CMK (cell line): ENCODE results near the gene DUSP28.
"Not testable (repeated sequence)": the region's sequence is repeated elsewhere in the genome, so short reads cannot be mapped to it uniquely, and the experiment has no call there.

ENCODE experiments used
- DNase-seq: peaks from one replicate; pipeline ENCODE4 v3.0.0-alpha.2; 2010; ENCODE audit warnings: low read depth

The DUSP28 gene

DNA sequence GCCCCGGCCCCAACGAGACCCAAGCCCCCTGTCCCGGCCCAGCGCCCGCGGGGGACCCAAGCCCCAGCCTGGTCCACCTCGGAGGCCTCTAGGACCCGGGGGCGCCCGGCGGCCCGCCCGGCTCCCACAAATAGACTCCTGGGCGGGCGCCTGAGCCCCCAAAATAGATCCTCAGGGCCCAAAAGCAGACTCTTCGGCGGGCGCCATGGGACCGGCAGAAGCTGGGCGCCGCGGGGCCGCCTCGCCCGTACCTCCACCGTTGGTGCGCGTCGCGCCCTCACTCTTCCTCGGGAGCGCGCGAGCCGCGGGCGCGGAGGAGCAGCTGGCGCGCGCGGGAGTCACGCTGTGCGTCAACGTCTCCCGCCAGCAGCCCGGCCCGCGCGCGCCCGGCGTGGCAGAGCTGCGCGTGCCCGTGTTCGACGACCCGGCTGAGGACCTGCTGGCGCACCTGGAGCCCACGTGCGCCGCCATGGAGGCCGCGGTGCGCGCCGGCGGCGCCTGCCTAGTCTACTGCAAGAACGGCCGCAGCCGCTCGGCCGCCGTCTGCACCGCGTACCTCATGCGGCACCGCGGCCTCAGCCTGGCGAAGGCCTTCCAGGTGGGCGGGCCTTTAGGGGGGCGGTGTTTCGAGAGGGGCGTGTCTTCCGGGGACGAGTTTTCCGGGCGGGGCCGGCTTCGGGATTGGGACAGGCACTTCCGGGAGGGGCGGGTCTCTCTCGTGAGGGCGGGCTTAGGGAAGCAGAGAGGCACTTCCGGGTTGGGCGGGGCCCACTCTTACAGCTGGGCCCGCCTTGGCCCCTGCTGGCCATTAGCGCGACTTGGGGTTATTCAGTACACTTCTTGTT is 545 bp downstream of the DUSP28 start:
- DNase-seq = peak; percentile 96

DNA sequence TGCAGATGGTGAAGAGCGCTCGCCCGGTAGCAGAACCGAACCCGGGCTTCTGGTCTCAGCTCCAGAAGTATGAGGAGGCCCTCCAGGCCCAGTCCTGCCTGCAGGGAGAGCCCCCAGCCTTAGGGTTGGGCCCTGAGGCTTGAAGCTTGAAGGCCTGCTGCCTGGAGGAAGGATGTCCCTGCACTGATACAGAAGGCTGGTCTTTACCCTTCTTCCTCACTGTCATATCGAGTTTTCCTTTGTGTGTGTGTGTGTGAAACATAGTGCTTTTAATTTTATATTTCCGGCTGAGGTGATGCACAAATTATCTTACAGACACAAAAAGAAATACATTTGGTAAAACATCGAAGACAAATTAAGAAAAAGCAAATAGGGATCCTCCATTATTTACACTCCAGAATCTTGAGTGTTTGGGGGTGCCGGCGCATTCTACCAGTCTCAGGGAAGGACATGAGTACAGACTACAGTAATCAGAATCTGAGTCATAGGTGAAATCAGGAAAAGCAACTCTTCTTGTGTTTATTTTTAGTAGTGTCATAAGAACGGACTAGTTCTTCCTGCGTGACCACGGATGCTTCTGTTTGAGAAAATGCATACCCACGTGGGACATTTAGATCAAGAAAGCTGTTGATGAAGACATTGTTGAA is 1.3 kb downstream of the DUSP28 start:
- DNase-seq = no peak

DNA sequence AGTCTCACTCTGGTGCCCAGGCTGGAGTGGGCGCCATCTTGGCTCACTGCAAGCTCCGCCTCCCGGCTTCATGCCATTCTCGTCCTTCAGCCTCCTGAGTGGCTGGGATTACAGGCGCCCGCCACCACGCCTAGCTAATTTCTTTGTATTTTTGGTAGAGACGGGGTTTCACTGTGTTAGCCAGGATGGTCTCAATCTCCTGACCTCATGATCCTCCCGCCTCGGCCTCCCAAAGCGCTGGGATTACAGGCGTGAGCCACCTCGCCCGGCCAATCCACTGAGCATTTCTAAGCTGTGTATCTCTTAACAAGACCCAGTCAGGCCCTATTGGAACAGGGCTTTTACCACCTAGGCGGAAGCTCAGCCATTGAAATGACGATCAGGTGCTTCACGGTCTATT is 3.1 kb downstream of the DUSP28 start:
- DNase-seq = not testable (repeated sequence)

DNA sequence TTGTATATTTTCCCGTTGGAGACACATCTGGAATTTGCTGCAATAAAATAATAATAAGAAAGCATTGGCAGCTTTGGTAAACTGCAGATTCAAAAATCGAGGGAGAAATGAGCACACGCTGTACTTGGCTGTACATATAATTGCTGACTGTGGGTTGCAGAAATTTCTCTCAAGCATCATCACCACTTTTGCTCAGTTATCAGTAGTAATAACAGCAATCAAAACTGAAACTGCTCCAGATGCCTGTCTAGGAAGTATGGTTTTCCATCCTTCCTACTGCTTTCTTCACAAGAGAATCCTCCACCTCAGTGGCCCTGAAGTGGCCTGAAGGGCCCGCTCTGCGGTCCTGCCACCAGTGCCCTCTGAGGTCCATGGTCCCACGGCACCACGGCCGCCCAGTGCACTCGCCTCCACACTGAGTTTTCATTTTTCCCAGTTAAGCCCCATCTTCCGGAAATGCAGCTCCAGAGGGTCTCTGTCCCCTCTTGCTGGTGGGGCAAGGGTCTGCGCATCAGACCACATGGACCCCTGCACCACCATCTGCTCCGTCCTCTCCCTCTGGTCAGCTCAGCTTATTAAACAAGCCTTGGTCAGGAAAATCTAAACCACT is 3.9 kb downstream of the DUSP28 start:
- DNase-seq = no peak

DNA sequence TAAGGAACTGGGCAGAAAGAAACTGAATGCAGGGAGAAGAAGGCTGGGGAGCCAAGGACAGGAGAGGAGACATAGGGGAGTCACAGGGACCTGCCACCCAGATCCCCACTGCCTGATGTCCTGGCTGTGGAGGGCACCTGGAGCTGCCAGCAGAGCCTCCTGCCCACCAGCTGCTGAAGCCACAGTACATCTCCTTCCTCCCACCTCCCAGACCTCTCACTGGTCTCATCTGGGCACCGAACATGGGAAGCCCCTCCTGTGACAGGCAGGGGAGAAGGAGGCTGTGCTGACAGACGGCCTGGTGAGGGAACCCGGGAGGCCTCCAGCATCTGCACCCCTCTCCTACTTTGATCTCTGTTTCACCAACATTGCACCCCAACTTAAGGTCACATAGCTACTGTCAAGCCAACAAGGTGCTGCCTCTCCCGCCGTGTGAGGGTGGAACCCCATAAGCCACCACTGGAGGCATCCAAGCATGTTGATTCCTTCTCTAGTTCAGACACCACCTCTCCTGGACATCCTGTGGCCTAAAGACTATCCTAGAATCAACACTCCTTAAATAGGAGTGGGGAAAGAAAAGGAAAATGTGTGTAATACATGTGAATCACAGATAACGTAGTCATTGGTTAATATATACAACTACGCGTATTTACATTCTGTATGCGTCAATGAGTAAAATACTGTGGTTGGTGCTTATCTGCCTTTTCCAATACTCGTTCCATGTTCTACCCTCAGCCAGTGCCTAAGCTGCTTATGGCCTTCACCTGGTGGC is 4.6 kb downstream of the DUSP28 start:
- no peak for DNase-seq

DNA sequence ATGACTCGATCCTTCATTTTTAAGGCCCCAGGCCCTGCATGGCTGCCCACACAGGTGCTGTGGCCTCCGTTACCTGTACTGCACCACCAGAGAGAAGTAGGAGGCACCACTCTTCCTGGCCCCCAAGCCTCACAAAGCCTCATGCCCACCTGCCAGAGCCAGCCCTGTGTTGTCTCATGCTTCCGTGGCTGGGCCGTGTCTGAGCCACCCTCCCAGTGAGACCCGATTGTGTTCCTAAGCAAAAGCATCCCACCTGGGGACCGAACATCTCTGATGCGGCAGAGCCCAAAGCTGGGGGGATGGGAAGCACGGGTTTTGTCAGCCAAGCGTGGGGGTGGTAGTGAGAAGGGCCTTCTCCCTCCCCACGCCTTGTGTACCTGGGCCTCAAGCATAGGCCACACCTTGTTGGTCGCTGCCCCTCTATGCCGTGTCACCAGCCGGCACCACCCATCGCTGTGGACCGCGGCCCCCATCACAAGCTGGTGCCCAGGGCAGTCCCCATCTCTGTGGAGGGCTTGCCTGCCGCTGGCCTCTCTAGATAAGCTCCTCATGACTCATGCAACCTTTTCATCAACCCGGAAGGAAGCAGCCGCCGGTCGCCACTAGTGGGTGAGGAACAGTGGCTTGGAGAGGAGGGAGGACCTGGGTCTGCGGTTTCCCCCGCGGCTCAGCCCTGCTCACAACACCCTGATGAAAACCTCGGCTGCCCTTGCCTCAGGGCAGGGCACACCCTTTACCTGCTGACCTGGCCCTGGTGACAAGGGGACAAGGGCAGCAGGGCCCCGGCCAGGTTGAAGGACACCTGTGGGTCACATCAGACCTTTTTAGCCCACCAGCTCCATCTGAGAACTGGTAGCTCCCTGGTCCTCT is 5.4 kb downstream of the DUSP28 start:
- peak; percentile 91 for DNase-seq

DNA sequence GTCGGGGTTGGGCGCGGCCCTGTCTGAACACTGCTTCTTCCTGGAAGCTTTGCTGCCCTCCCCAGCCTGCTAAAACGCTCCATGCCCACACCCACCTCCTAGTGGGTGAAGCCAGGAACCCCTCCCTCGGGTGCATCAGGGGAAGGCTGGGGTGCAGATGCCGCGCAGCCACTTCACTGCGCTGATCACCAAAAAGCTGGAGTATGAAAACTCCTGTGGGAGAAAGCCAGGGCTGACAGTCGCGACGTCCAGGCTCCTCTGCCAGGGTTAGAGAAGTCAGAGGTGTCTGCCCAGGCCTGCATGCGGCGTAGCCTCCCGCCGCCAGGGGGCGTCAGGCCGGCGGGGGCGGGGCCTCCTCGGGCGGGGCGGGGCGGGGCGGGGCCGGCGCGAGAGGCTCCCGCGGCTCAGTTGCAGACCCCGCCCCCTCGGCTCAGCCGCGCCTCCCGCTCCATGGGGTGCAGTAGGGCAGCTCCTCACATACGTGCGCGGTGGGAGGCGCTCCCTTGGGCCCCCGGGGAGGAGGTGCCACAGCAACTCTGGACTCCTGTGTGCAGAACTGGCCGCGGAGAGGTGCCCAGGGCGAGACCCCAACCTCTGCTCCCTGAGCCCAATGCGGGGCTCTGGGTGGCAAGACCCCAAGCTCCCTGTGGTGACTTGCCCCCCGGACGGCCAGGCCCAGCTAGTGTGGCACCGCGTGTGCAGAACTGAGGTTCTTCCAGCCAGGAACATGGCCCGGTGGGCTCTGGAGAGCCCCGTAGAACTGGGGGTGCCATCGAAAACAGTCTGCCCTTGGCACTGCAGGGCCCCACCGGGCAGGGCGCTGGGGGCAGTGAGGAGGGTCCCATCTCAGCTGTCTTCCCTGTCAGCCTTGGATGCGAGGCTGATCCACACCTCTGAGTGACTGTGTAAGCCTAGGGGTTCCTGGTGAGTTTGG is 6.3 kb downstream of the DUSP28 start:
- peak; percentile 89 for DNase-seq

DNA sequence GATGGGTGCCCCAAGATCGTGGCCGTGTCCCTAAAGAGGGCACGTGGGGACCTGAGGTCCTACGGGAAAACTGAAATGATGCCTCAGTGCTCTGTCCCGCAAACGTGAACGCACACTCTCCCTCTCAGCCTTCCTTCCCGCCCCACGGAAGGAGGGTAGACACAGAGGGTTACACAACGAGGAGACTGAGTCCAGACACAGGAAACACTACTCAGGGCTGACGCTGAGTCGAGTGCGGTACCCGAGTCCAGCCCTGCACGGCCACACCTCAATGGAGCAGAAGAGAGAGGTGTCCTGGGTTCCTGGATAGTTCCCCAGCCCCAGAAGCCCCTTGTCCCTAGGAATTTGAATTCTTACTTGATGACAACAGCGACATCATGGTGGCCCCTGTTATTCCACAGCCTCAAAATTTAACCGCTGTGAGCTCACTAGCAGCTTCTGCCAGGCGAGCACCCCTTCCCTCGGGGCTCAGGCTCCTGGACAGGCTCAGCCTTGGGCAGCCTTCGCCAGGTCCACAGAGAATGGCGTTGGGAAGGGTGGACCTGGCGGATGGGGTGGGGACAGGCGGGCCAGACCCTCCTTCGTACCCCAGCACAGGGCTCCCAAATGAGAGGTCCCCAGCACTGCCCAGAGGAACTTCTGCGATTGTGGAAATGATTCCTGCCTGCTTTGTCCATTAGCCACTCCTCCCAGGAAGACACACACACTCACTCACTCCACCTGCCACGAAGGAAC is 7.1 kb downstream of the DUSP28 start:
- no peak for DNase-seq

DNA sequence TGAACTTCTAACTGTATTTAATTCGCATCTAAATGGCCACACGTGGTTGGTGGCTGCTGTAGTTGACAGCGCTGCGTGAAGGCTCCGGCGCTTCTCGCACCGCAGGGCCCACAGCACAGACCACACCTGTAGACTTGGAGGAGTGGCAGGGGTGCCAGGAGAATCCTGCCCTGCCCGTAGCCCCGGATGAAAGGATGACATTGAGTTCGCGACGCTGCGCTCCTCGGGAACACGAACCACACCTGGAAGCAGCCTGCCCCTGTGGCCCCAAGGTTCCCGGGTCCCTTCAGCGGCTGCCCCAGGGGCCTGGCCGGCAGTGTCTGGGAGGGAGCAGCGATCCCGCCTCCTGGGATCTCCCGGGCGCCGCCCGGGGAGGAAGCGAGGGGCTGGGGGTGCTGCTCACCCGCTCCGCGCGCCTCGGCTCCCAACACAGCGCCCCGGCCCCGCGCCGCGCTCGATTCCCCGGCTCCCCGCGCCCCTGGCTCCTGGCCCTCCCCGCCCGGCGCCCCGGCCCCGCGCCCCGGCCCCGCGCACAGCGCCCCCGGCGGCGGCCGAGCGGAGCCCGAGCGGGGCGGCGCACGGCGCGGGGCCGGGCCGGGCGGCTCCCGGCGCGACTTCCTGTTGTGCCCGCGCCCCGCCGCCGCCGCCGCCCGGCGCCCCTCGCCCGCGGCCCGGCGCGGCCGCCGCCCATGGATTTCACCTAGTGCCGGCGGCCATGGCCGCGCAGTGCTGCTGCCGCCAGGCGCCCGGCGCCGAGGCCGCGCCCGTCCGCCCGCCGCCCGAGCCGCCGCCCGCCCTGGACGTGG is 7.9 kb downstream of the DUSP28 start, which contains the start of gene RNPEPL1:
Gene RNPEPL1 (plus strand): TSS at position 613 of the 806 bp plus-strand sequence. CDS start 103 bp downstream, at position 716.
- no peak for DNase-seq

DNA sequence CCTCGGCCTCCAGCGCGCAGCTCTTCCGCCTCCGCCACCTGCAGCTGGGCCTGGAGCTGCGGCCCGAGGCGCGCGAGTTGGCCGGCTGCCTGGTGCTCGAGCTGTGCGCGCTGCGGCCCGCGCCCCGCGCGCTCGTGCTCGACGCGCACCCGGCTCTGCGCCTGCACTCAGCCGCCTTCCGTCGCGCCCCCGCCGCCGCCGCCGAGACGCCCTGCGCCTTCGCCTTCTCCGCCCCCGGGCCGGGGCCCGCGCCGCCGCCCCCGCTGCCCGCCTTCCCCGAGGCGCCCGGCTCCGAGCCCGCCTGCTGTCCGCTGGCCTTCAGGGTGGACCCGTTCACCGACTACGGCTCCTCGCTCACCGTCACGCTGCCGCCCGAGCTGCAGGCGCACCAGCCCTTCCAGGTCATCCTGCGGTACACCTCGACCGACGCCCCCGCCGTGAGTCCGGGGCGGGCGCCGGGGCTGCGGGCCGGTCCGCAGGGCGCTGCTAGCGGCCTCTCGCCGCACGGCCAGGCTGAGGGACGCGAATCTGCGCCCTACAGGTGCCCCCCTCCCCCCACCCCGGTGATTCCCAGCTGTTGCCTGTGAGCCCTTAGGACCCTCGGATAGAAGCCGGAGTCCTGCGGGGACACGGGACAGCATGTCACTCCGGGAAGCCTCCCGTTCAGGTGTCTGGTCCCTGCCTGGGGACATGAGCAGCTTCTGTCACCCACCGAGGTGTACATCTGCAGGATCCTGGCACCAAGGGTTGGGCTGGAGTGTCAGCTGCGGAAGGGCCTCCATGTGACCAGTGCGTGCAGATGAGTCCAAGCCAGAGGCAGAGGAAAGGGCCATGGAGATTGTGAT is 8.7 kb downstream of the DUSP28 start:
- DNase-seq = no peak

DNA sequence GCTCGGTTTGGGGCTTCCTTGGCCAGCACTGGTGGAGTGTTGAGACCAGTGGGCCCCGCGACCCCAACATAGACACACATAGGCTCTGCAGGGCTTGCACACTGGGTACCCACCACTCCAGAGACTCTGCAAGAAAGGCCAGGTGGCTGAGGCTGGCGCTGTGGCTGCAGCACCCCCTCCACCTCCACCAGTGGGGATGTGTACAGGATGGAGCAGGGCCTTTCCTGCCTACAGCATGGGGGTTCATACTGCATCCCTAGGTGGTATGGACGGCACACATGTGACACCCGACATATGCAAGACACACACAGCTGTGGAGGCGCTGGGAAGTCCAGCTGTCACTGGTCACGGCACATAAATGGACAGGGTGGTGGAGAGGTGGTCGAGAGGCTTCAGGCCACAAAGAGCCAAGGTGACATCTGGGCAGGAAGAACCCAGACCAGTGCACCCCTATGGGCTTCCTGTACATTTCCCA is 9.4 kb downstream of the DUSP28 start:
- no peak for DNase-seq

DNA sequence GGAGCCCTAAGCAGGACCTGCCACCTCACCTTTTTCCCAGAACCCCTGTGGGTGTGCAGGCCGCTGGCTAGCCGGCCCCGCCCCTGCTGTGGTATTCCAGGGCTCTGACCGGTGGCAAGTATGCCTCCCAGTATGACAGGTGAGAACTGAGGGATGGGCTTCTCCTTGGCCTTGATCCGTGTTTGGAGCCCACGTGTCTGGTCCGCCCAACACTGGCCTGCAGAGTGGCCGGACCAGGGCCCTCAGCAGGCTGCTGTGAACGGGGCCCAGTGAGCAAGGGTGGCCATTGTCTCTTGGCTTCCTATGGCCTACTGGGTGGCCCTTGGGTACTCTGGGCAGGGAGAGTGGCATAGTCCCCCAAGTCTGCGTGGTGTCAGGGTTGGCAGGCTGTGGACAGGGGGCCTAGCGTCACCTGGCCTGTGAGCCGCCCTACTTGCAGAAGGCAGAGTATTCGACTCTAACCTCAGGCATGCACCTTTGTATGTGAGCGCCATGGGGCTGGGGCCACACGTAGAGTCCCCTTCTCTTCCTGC is 9.9 kb downstream of the DUSP28 start:
- no peak for DNase-seq

DNA sequence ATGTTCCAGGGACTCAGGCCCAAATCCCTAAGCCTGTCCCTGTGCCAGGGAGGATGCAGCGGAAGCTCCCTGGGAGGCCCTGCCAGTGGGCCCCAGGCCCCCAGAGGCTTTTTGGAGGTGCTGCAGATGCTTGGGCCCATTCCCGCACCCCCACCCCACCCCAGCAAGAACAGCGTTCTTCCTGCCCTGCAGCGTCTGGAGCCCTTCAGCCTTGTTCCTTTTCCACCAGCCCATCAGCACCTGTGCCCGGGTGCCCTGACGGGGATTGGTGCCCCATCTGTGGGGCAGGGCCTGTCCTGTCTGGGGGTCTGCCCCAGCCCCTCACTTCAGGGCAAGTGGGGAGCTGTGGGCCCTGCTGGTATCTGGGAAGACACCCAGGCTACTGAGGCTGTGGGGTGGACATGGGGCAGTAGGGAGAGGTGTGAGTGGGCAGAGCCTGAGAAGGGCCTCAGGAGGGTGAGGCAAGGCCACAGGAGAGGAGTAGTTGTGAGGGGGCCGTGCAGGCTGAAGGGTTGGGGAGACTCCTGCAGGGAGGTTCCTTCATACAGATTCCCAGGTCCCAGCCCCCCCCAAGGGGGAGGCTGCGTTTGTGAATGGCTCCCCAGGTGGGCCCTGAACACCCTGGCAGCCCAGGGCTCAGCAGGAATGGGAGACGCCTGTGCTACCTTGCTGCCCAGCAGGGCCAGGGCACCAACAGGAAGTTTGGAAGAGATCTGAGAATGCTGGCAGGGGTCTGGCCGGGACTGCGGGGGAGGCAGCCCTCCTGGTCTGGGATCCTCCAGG is 10.6 kb downstream of the DUSP28 start:
- DNase-seq = no peak

DNA sequence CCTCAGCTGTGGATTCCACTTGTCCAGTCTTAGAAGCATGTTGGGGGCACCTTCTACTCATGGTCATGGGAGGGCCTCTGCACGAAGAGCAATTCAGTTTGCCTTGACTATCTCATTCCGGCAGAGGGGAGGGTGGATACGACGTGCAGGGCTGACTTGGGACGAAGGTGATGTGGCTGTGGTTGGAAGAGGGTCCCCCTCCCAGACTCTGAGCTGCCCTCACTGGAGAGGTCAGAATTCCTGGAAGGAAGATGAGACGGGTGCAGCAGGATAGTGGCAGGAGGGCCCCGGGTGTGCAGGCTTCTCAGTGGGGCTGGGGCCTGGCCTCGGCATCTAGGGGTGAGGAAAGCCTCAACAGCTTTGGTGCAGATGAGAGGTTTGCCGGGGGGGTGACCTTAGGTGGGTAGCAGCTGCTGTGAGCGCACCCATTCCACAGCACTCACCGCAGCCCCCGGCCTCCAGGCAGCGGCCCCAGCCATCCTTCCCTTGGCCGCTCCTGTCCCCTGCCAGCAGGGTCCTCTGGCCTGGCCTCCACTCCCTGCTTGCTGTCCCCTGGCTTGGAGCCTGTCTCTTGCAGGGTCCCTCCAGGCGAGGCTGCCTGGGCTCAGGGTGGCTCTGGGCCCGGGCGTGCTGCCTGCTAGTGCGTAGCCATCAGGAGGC is 11.3 kb downstream of the DUSP28 start:
- DNase-seq = no peak

DNA sequence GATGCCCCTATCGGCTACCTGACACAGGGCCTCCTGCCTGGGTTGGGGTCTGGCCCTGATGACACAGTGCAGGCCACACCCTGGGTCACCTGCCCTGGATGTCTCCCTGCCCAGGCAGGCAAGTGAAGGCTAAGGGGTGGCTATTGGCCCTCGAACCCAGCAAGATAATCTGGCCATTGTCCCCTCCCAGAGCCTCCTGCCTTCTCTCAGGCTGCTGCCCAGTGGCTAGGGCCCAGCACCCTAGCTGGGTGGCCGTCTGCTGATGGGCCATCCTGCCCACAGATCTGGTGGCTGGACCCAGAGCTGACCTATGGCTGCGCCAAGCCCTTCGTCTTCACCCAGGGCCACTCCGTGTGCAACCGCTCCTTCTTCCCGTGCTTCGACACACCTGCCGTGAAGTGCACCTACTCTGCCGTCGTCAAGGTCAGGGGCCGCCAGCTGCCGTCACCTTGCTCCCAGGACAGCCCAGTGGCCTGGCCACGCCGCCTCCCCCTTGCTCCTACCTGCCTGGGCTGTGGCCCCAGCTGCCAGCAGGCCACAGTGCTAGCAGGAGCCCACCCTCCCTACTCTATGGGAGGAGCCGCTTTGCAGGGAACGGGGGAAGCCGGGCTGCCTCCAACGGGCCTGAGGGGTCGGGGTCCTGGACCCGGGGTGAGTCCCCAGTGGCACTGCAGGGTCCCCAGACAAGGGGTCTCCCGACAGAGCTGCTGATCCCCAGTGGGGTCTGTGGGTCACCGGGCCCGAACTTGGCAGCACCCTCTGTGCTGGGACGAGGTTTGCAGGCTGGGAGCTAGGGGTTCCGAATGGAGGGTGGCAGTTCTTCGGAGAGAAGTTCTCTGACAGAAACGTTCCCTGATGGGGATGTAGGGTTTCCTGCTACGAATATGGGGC is 12.2 kb downstream of the DUSP28 start:
- no peak for DNase-seq
